ENCODE data around the gene FGFR4.

DNA sequence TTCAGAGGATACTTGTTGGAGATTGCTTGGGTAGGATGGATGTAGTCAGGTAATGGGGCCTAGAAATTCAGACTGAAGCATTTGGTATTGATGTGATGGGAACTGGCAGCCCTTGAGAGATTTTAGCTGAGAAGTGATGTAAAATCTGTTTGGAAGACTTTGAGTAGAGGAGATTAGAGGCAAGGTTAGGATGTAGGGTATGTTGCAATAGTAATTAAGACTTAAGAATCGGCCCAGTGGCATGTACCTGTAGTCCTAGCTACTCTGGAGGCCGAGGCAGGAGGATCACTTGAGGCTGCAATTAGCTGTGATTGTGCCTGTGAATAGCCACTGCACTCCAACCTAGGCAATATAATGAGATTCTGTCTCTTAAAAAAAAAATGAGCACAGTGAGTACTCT lies 53.6 kb downstream of the FGFR4 start:
- TF ChIP-seq, protein P1, sequence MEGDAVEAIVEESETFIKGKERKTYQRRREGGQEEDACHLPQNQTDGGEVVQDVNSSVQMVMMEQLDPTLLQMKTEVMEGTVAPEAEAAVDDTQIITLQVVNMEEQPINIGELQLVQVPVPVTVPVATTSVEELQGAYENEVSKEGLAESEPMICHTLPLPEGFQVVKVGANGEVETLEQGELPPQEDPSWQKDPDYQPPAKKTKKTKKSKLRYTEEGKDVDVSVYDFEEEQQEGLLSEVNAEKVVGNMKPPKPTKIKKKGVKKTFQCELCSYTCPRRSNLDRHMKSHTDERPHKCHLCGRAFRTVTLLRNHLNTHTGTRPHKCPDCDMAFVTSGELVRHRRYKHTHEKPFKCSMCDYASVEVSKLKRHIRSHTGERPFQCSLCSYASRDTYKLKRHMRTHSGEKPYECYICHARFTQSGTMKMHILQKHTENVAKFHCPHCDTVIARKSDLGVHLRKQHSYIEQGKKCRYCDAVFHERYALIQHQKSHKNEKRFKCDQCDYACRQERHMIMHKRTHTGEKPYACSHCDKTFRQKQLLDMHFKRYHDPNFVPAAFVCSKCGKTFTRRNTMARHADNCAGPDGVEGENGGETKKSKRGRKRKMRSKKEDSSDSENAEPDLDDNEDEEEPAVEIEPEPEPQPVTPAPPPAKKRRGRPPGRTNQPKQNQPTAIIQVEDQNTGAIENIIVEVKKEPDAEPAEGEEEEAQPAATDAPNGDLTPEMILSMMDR (IDR thresholded peaks at IDR 0.05; ENCODE audit: low read depth, low read length): no peak
- no peak for TF ChIP-seq EZH2phosphoT487 (IDR thresholded peaks at IDR 0.05; ENCODE audit: low read depth)
